Activated naive CD4-positive, alpha-beta T cell treated with anti-CD3 and anti-CD28 coated beads, Interleukin-2, amount 50 U/mL, for 72 hours (primary cell): ENCODE results near the gene DEPP1. TPM values are rescaled to one million over a fixed set of nuclear protein-coding genes. Genes with fewer than 3 reads are reported as not detected.

Experiments used
- ATAC-seq, 2 donors: fragments of 150-1000 bp; cut with Tn5 transposase; 2 replicates each; pipeline ENCODE4 v1.10.0; 2021; ENCODE audit warnings: mild to moderate bottlenecking in 2 of 2, moderate library complexity in 2 of 2
- DNase-seq, 2 donors: peaks; one replicate each; pipeline ENCODE4 v3.0.0; 2021 to 2022; ENCODE audit warnings: low spot score in 2 of 2
- H3K27ac Mint-ChIP-seq, 2 donors: one replicate each; pipeline ENCODE4 v1.8.0; 2022; ENCODE audit warnings: mild to moderate bottlenecking in 2 of 2, mixed read lengths in 2 of 2
- H3K36me3 Mint-ChIP-seq, 2 donors: one replicate each; pipeline ENCODE4 v1.8.0; 2022; ENCODE audit warnings: mixed read lengths in 2 of 2
- H3K9me3 Mint-ChIP-seq, 2 donors: one replicate each; pipeline ENCODE4 v1.8.0; 2022; ENCODE audit warnings: mixed read lengths in 2 of 2
- total RNA-seq, 2 donors: library from RNA; stranded (reverse); gene quantifications; one replicate each; pipeline ENCODE4 v1.2.3, GENCODE V29; 2022

DEPP1 gene
- total RNA-seq, 2 donors from 2014 or later: 0.32 to 1.7 TPM

- Mint-ChIP-seq H3K36me3 (peaks cover 0 to 6% of the 10 kb centered on the region in 2 donors), H3K27ac (no peak overlapping the region), H3K9me3 (no peaks in the 10 kb centered on the region)
- DNase-seq (no peak), ATAC-seq (no peak)
Observed at GRCh38 chr10:44954962-44955361, 23.6 kb downstream of the DEPP1 start.

DNA sequence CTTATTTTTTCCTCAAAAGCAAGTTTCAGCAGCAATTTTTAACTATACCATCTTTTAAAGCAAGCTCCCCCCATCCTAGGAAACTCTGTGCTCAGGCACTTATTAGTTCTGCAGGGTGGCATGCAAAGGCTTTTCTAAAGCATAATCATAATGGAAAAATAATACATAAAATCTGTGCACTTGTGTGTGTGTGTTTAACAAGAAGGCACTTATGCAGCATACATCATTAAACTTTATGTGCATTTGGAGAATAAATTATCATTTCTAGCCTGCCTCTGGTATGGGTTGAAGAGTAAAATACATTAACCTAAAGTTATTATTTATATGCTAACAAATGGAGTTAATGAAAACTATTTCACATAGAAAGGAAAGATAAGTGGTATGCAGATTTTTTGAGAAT lies 24.6 kb downstream of the DEPP1 start:
- Mint-ChIP-seq H3K36me3 (peaks cover 0 to 6% of the 10 kb centered on the region in 2 donors), H3K27ac (no peak overlapping the region), H3K9me3 (no peaks in the 10 kb centered on the region)
- ATAC-seq (no peak), DNase-seq (no peak)

- Mint-ChIP-seq H3K27ac (no peak overlapping the region), H3K9me3 (no peaks in the 10 kb centered on the region), H3K36me3 (peaks cover 0 to 6% of the 10 kb centered on the region in 2 donors)
- no peak for ATAC-seq
- no peak for DNase-seq
Observed at GRCh38 chr10:44952779-44953231, 25.8 kb downstream of the DEPP1 start.

- no peak for DNase-seq
- H3K36me3 Mint-ChIP-seq: peaks cover 0 to 6% of the 10 kb centered on the region in 2 donors
- no peak for ATAC-seq
- H3K9me3 Mint-ChIP-seq: no peaks in the 10 kb centered on the region
- no peak overlapping the region for H3K27ac Mint-ChIP-seq
Observed at GRCh38 chr10:44951576-44952226, 26.9 kb downstream of the DEPP1 start.

DNA sequence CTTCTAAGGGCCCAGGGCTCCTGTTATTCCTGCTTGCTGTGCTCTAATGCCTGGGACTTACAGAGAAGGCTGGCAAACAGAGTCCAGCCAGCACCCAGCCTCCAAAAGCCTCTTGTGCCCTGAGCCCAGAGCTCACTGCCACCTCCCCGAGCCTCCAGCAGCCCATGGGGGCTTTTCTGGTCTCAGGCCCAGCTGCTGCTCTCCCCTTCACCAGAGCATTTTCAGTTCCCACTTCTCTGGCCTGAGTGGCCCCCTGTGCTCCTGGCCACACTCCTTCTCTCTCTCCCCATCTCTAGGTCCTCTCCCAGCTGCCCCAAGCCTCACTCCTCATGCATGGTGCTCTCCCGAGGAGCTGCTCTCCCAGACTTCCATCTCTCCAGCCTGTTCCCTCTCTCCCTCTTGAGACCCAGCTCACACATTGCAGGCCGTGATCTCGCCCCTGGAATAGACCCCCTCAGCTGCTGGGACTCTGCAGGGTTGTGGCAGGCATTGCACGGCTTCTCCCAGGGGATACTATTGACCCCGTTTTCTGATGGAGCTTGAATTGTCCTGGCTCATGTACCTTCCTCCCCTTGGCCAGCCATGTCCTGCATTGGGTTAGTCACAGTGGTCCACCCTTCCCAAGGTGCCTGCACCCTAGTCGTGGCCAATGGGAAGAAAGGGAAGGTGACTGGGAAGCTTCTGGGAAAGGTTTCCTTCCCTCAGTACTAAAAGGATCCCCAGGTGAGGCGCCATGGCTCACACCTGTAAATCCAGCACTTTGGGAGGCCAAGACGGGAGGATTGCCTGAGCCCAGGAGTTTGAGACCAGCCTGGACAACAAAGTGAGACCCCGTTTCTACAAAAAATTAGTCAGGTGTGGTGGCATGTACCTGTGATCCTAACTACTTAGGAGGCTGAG lies 28.0 kb downstream of the DEPP1 start:
- H3K27ac Mint-ChIP-seq: no peak overlapping the region
- no peaks in the 10 kb centered on the region for H3K36me3 Mint-ChIP-seq
- DNase-seq (no peak), ATAC-seq (no peak)
- H3K9me3 Mint-ChIP-seq: peaks cover 0 to 6% of the 10 kb centered on the region in 2 donors

DNA sequence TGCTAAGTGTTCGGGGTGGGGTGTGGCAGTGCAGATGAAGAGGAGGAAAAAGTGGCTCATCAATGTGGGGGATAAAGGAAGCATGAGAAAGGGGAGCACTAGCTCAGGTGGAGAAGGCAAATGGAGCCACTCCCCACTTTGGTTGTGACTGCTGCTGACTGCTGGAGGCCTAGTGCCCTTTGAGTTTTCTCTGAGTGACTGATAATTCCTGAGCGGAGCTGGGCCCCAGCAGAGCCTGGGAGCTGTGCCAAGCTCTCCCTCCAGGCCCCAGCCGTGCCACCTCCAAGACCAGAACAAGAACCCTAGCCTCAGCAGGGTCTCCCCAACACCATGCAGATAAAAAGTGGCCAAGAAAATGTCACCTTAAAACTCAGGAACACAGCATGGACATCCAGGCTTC lies 28.7 kb downstream of the DEPP1 start:
- no peak overlapping the region for H3K27ac Mint-ChIP-seq
- peaks cover 3 to 10% of the 10 kb centered on the region in 2 donors for H3K9me3 Mint-ChIP-seq
- ATAC-seq (no peak), DNase-seq (no peak)
- H3K36me3 Mint-ChIP-seq: peaks cover 0 to 5% of the 10 kb centered on the region in 2 donors

DNA sequence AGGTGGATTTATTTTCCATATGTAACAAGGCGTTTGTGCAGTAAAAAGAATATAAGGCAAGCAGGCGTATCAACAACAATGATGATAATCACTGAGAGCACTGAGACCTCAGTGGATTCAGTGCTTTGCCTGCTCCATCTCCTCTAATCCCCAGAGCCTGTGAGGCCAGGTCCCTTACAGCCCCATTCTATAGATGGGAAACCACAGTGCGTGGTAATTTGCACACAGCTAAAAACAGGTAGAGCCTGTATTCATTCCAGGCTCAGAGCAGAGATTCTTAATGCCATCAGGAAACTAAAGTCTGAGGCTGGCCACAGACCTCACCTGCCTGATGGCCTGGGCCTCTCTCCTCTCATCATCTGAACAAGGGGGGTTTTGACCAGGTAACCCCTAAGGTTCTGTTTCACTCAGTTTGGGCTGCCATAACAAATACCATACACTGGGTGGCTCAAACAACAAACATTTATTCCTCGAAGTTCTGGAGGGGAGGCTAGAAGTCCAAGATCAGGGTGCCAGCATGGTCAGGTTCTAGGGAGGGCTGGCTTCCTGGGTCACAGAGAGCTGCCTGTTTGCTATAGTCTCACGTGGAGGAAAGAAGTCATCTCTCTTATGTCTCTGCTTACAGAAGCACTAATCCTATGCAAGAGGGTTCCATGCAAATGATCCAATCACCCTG lies 29.3 kb downstream of the DEPP1 start:
- Mint-ChIP-seq H3K27ac (peak overlapping the region in 1 of 2 donors; percentile 31), H3K9me3 (peaks cover 9 to 17% of the 10 kb centered on the region in 2 donors), H3K36me3 (peaks cover 5 to 6% of the 10 kb centered on the region in 2 donors)
- ATAC-seq (no peak), DNase-seq (no peak)

DNA sequence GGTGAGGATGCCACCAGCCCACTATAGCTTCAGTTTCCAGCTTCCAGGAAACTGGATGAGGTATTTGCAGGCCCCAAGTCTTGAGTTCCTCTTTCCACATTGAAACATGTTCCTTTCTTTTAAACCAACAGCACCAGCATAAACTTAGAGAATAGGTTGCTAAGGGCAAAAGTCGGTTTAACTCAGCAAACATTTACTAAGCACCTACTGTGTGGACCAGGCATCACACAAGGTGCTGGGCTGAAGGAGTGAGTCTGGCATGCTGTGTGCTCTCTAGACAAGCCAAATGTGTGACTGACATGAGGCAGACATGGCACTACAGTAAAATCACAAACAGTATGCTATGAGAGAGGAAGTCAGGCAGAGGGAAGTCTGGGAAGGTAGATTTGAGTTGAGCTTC lies 30.0 kb downstream of the DEPP1 start:
- peaks cover 12 to 20% of the 10 kb centered on the region in 2 donors for H3K9me3 Mint-ChIP-seq
- DNase-seq: no peak
- peaks cover 6 to 7% of the 10 kb centered on the region in 2 donors for H3K36me3 Mint-ChIP-seq
- ATAC-seq: no peak
- no peak overlapping the region for H3K27ac Mint-ChIP-seq

DNA sequence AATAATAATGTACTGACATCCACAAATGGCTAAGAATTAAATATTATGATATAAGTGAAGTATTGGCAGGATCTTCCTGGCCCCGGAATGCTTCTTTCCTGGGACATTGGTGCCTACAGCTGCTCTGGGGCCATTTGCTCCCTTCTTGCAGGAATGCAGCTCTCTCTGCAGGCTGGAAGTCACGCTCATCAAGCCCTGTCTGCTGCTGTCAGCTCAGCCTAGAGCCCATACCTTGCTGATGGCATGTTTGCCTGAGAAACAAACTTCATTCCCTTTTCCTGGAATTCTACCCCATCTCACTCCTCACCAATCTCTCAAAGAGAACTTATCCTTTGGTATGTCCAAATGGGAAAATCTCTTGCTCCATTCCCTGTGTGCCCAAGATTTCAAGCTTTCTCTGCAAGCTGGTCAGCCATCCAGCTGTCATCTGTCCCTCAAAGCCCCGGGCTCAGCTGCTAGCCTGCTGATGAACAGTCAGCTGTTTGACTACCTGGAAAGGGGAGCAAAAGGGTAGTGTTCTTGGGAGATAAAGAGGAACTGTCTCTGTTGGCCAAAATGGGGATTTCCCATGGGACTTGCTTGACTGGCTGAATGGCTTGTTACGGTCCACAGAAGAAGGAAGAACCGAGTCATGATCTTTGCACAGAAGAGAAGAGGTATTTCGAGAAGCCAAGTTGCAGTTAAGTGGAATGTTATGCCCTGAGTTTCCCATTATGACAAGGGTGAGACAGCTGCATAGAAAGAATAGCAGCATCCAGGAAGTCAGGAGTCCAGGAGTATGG lies 31.0 kb downstream of the DEPP1 start:
- H3K27ac Mint-ChIP-seq: no peak overlapping the region
- H3K36me3 Mint-ChIP-seq: peaks cover 7 to 11% of the 10 kb centered on the region in 2 donors
- peaks cover 12 to 20% of the 10 kb centered on the region in 2 donors for H3K9me3 Mint-ChIP-seq
- ATAC-seq (no peak), DNase-seq (no peak)

DNA sequence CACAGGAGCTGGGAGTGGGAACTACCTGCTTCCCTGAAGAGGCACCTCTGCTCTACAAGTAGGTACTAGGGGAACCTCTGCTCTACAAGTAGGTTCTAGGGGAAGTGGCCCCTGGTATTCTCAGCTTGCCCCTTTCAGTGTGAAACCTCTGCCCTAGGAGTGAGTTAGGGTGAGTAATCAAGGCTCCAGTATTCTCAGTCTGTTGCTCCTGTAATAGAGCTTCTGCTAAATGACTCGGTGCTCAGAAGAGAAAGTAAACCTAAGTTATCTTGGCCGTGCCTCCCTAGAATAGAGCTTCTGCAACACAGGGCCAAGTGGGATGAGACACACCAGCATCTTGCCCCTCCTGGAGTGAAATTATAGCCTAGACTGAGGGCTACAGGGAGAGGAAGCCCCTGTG lies 32.4 kb downstream of the DEPP1 start:
- DNase-seq (no peak), ATAC-seq (peak in 1 of 2 donors; percentile 75)
- peaks cover 12 to 20% of the 10 kb centered on the region in 2 donors for H3K9me3 Mint-ChIP-seq
- H3K27ac Mint-ChIP-seq: no peak overlapping the region
- peaks cover 7 to 13% of the 10 kb centered on the region in 2 donors for H3K36me3 Mint-ChIP-seq

DNA sequence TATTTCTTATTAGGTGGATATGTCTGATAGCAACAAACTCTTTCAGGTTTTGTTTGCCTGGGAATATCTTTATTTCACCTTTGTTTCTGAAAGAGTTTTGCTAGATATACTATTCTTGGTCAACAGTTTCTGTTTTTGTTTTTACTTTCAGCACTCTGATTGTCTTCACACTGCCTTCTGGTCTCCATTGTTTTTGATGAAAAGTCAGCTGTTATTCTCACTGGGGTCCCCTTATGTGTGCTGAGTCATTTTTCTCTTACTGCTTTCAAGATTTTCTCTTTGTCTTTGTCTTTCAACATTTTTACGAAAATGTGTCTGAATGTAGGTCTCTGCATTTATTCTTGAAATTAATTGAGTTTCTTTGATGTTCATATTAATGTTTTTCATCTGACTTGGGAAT lies 34.3 kb downstream of the DEPP1 start:
- ATAC-seq (no peak), DNase-seq (no peak)
- H3K27ac Mint-ChIP-seq: no peak overlapping the region

GRCh38 chr10:44939691-44940401 lies 38.8 kb downstream of the DEPP1 start:
- DNase-seq (no peak), ATAC-seq (no peak)
- Mint-ChIP-seq H3K27ac (no peak overlapping the region), H3K36me3 (peaks cover 7% of the 10 kb centered on the region in 2 donors), H3K9me3 (peaks cover 8% of the 10 kb centered on the region in 2 donors)

More for the DNA sequence above, 34.3 kb downstream of the DEPP1 start:
- H3K36me3 Mint-ChIP-seq: peaks cover 7 to 13% of the 10 kb centered on the region in 2 donors
- H3K9me3 Mint-ChIP-seq: peaks cover 12 to 20% of the 10 kb centered on the region in 2 donors

GRCh38 chr10:44938956-44939355 lies 39.7 kb downstream of the DEPP1 start:
- Mint-ChIP-seq H3K9me3 (no peaks in the 10 kb centered on the region), H3K36me3 (peaks cover 0 to 7% of the 10 kb centered on the region in 2 donors), H3K27ac (no peak overlapping the region)
- DNase-seq: no peak
- ATAC-seq: no peak

DNA sequence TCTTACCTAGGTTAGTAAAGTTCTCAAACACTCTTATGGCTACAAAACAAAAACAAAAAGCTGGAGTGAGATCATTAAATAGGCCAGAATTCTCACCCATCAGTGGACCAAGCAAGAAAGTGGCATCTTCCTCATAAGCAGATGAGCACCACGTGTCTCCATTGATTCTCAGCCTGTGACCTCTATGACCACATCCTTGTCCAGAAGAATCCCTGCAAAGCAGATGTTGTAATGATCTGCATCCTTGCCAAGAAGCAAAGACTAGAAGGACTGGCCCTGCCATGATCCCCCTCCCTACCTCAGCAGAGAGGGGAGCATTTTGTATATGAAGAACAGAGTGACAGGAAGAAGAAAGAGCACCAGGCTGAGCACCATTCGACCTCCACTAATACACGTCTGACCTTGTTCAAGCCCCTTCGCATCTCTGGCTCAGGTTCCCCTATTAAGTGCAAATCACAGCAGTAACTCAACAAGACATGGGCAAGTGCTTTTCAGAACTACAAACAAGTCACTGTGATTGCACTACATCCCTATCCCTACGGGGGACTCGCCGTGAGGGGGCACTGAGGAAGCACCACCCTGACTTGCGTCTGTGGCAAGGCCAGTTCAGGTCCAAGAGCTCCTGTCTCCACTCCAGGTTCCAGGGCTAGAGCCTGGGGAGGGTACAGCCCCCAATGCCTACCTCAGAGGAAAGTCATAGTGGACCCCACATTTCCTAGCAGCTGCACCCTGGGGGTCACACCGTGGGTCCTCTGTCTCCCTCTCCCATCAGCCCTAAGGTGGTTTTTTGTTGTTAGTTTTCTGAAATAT lies 41.2 kb downstream of the DEPP1 start:
- no peak for ATAC-seq
- Mint-ChIP-seq H3K27ac (no peak overlapping the region), H3K36me3 (no peaks in the 10 kb centered on the region), H3K9me3 (no peaks in the 10 kb centered on the region)
- DNase-seq: no peak
